HepG2 (cell line): ENCODE data around the gene JMJD1C. TPM values are rescaled to one million over a fixed set of nuclear protein-coding genes. Genes with fewer than 3 reads are reported as not detected.

Experiments
- ATAC-seq: fragments of 200-7000 bp; cut with Tn5 transposase; 3 replicates; pipeline ENCODE4 v1.9.1; 2020; ENCODE audit warnings: mild to moderate bottlenecking, moderate library complexity
- BruUV-seq: library from RNA; stranded (reverse); fragments of 400-500 nt; replicated peaks from 2 replicates; lab custom pipeline; 2021; lab: Mats Ljungman, UMichigan
- CTCF ChIA-PET: fragments of 300-600 bp; formaldehyde crosslinking; extraction: SDS; loops from one replicate; lab custom pipeline; 2021; ENCODE audit warnings: low total read pairs, inconsistent platforms, low intra/inter-chr PET ratio; lab: Yijun Ruan, JAX
- POLR2A ChIA-PET: fragments of 350-600 bp; sonication (Branson Sonifier 250); formaldehyde crosslinking; loops from one replicate; lab custom pipeline; 2020; ENCODE audit warnings: antibody characterized with exemption, inconsistent platforms; lab: Yijun Ruan, JAX
- DNase-seq: peaks from one replicate; pipeline ENCODE4 v3.0.0-alpha.2; 2015; ENCODE audit warnings: low spot score
- FAIRE-seq: peaks from 3 replicates; lab custom pipeline; 2011; peaks lifted over from hg19 to GRCh38; lab: Jason Lieb, UNC
- H2AFZ ChIP-seq: one replicate; pipeline ENCODE4 v1.6.1; 2011; ENCODE audit warnings: low read length, inconsistent platforms
- H3K27ac ChIP-seq: fragments of 300-600 bp; 3 replicates; pipeline ENCODE4 v1.8.0; 2011; ENCODE audit warnings: mixed run types, mild to moderate bottlenecking, mixed read lengths, low read length, inconsistent platforms; ENCODE audit not compliant: insufficient read depth; ENCODE audit errors: extremely low read length
- H3K27me3 ChIP-seq, 2 experiments: fragments of 200-600 bp in 1 of 2; 2 replicates in 1 of 2; 3 replicates in 1 of 2; pipeline versions ENCODE4 v1.6.0 to v1.8.0; 2011; ENCODE audit warnings: low read length in 2 of 2, mild to moderate bottlenecking in 2 of 2, moderate library complexity in 2 of 2, inconsistent platforms in 1 of 2; ENCODE audit not compliant: insufficient read depth in 2 of 2, control insufficient read depth in 1 of 2
- H3K36me3 ChIP-seq, 2 experiments: fragments of 200-600 bp in 1 of 2; replicated peaks in 1 of 2; 2 replicates in 1 of 2; 3 replicates in 1 of 2; pipeline versions ENCODE4 v1.5.1 to v1.8.0; 2011; ENCODE audit warnings: low read length in 2 of 2, inconsistent platforms in 1 of 2; ENCODE audit not compliant: insufficient read depth in 2 of 2, control insufficient read depth in 1 of 2
- H3K4me1 ChIP-seq: 2 replicates; pipeline ENCODE4 v1.5.1; 2012; ENCODE audit warnings: low read length, inconsistent platforms; ENCODE audit not compliant: insufficient read depth
- H3K4me2 ChIP-seq: 2 replicates; pipeline ENCODE4 v1.6.0; 2011; ENCODE audit warnings: low read depth, low read length, inconsistent platforms
- H3K4me3 ChIP-seq, 3 experiments: fragments of 200-600 bp in 1 of 3; sonication (generic), shearing (Covaris generic) in 1 of 3; replicated peaks in 1 of 3; 2 replicates each; pipeline ENCODE4 v1.5.1; 2011 to 2016; ENCODE audit warnings: low read length in 3 of 3, inconsistent platforms in 2 of 3, low read depth in 2 of 3, mild to moderate bottlenecking in 2 of 3, control low read depth in 1 of 3, mixed read lengths in 1 of 3; ENCODE audit not compliant: insufficient read depth in 1 of 3
- H3K79me2 ChIP-seq: one replicate; pipeline ENCODE4 v1.6.1; 2011; ENCODE audit warnings: low read length, inconsistent platforms; ENCODE audit not compliant: insufficient read depth
- H3K9ac ChIP-seq: 2 replicates; pipeline ENCODE4 v1.6.0; 2011; ENCODE audit warnings: mild to moderate bottlenecking, low read depth, low read length, inconsistent platforms; ENCODE audit not compliant: insufficient read depth
- H3K9me3 ChIP-seq: 2 replicates; pipeline ENCODE4 v1.5.1; 2012; ENCODE audit warnings: mild to moderate bottlenecking, low read length
- H4K20me1 ChIP-seq: 2 replicates; pipeline ENCODE4 v1.6.0; 2011; ENCODE audit warnings: inconsistent platforms, mild to moderate bottlenecking, low read length, moderate library complexity; ENCODE audit not compliant: insufficient read depth
- CBX5 ChIP-seq: sonication (generic); formaldehyde crosslinking; IDR thresholded peaks from 2 replicates; pipeline ENCODE4 v1.4.0; 2020; ENCODE audit warnings: missing genetic modification reagents, borderline replicate concordance
- FOXC1 ChIP-seq: sonication (generic); formaldehyde crosslinking; IDR thresholded peaks from 2 replicates; pipeline ENCODE4 v1.8.0; 2022; ENCODE audit warnings: mild to moderate bottlenecking, missing genetic modification reagents, borderline replicate concordance
- IRX3 ChIP-seq: sonication (generic); formaldehyde crosslinking; IDR thresholded peaks from 2 replicates; pipeline ENCODE4 v1.8.1; 2023; ENCODE audit warnings: mild to moderate bottlenecking, low read depth, missing genetic modification reagents, borderline replicate concordance
- JUN ChIP-seq: sonication (generic); formaldehyde crosslinking; IDR thresholded peaks from 2 replicates; pipeline ENCODE4 v1.4.0; 2020; ENCODE audit warnings: mild to moderate bottlenecking, missing genetic modification reagents
- MAZ ChIP-seq, 2 experiments: sonication (generic) in 1 of 2; formaldehyde crosslinking in 1 of 2; IDR thresholded peaks; 2 replicates each; pipeline versions ENCODE4 v1.5.0 to v1.6.1; 2012 to 2020; ENCODE audit warnings: low read depth in 2 of 2, mild to moderate bottlenecking in 2 of 2, borderline replicate concordance in 1 of 2, improper control_type of control experiment in 1 of 2, low read length in 1 of 2, missing genetic modification reagents in 1 of 2, moderate library complexity in 1 of 2
- ZFP36 ChIP-seq: fragments of 150-350 bp; IDR thresholded peaks from 2 replicates; pipeline ENCODE4 v1.6.1; 2018; ENCODE audit warnings: borderline replicate concordance, low read length, low read depth; ENCODE audit not compliant: partially characterized antibody
- ZNF180 ChIP-seq: sonication (generic); formaldehyde crosslinking; IDR thresholded peaks from 2 replicates; pipeline ENCODE4 v1.4.0; 2020; ENCODE audit warnings: low read depth, missing genetic modification reagents, borderline replicate concordance
- ZNF367 ChIP-seq: sonication (generic); formaldehyde crosslinking; IDR thresholded peaks from 2 replicates; pipeline ENCODE4 v1.4.0; 2020; ENCODE audit warnings: missing genetic modification reagents, borderline replicate concordance
- ZNF460 ChIP-seq: sonication (generic); formaldehyde crosslinking; IDR thresholded peaks from 2 replicates; pipeline ENCODE4 v1.5.1; 2020; ENCODE audit warnings: missing genetic modification reagents, mild to moderate bottlenecking, borderline replicate concordance
- ZNF629 ChIP-seq: sonication (generic); formaldehyde crosslinking; conservative IDR thresholded peaks from 2 replicates; pipeline ENCODE4 v1.5.0; 2020; ENCODE audit warnings: missing genetic modification reagents
- ZNF678 ChIP-seq: sonication (generic); formaldehyde crosslinking; IDR thresholded peaks from 2 replicates; pipeline ENCODE4 v1.4.0; 2020; ENCODE audit warnings: mild to moderate bottlenecking, missing genetic modification reagents
- ZSCAN31 ChIP-seq: sonication (generic); formaldehyde crosslinking; IDR thresholded peaks from 2 replicates; pipeline ENCODE4 v1.5.0; 2020; ENCODE audit warnings: low read depth, mild to moderate bottlenecking, missing genetic modification reagents
- WGBS: methylation state at CpG from one replicate; pipeline ENCODE4 v1.1.6; 2017; ENCODE audit warnings: low lambda C conversion rate; 5-methylcytosine and 5-hydroxymethylcytosine counted together
- in situ Hi-C: cut with HindIII; loops from 2 replicates; pipeline ENCODE4 v1.10.0; 2017; ENCODE audit warnings: low pct_unique_long_range_greater_than_20kb; ENCODE audit not compliant: extremely low pct_ligation_motif_present
- intact Hi-C: fragments of 100-400 bp; cut with micrococcal nuclease; formaldehyde crosslinking; loops from one replicate; pipeline ENCODE4 v1.10.0; 2022; ENCODE audit not compliant: unreplicated experiment
- polyA plus RNA-seq, 8 experiments: library from polyadenylated mRNA; depleted of rRNA in 3 of 8; stranded (reverse) in 7 of 8; unstranded in 1 of 8; fragments of >200 nt; fragmentation: Illumina TruSeq in 4 of 8; extraction: Trizol in 4 of 8; gene quantifications; 2 replicates each; pipeline versions ENCODE4 v1.2.1 to v1.2.3, GENCODE V29; 2011 to 2016; ENCODE audit warnings: low read depth in 4 of 8, missing spikeins in 1 of 8, mixed read lengths in 1 of 8; ENCODE audit not compliant: insufficient read depth in 1 of 8
- total RNA-seq, 5 experiments: library from RNA; depleted of rRNA; stranded (reverse); fragments of >200 nt; fragmentation: Illumina TruSeq; extraction: Trizol; gene quantifications; 2 replicates each; pipeline ENCODE4 v1.2.3, GENCODE V29; 2016; ENCODE audit warnings: low read depth in 1 of 5
- TF ChIP-seq, protein P1 (sequence below): sonication (generic); formaldehyde crosslinking; IDR thresholded peaks from 2 replicates; pipeline ENCODE4 v1.4.0; 2020; ENCODE audit warnings: missing genetic modification reagents, mild to moderate bottlenecking, borderline replicate concordance
- TF ChIP-seq, protein P2 (sequence below): sonication (generic); formaldehyde crosslinking; IDR thresholded peaks from 2 replicates; pipeline ENCODE4 v1.4.0; 2020; ENCODE audit warnings: missing genetic modification reagents, borderline replicate concordance
- TF ChIP-seq, protein P3 (sequence below): sonication (generic); formaldehyde crosslinking; conservative IDR thresholded peaks from 2 replicates; pipeline ENCODE4 v1.8.1; 2023; ENCODE audit warnings: missing genetic modification reagents

Gene JMJD1C
- total and polyA plus RNA-seq, 2 of the 13 experiments (the other 11 are each of a cell fraction or from before 2014, with no cell fraction given) = 42.3 to 42.7 TPM

DNA sequence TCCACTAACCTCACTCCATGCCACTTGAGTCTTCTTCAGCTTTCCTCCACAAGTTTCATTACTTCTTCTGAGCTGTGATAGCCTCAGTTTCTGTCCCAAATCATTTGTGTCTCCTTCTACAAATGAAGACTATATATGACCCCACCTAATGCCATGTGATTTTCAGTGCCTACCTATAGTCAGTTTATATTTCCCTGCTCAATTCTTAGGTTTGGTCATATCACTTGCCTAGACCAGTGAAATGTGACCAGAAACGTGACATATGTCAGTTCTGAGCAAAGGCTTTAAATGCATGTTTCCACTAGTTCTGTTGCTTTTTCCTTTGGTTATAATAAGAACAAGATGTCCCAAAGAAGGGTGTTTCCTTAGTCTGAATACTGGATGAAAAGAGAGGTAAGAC, 30.8 kb upstream of the JMJD1C start:
- Histone ChIP-seq H3K79me2 (peaks cover 80% of the 10 kb centered on the region), H3K27ac (no peak overlapping the region), H3K27me3 (no peaks in the 10 kb centered on the region), H3K4me1 (peaks cover 49% of the 10 kb centered on the region), H3K9ac (no peak overlapping the region), H3K4me3 (no peak overlapping the region), H3K4me2 (no peak overlapping the region), H2AFZ (no peak overlapping the region), H3K36me3 (peaks cover 0 to 5% of the 10 kb centered on the region in 2 experiments; a peak in 1 of 5 replicates), H4K20me1 (no peaks in the 10 kb centered on the region; the same call in 1 of the 2 replicates), H3K9me3 (no peaks in the 10 kb centered on the region)
- FAIRE-seq (peak; percentile 8), ATAC-seq (no peak), DNase-seq (no peak)
- 96% methylated on average over 1 of the region's 1 CpG for WGBS
- intact Hi-C loops (no loop called here), in situ Hi-C loops (no loop called here)
- BruUV-seq = no TSS peak
- ChIA-PET POLR2A (no interaction called here), CTCF (no interaction called here)
- TF ChIP-seq ZNF629 (CRISPR knock-in tag) (no peak), FOXC1 (CRISPR knock-in tag) (no peak), JUN (CRISPR knock-in tag) (no peak), IRX3 (no peak), ZNF367 (CRISPR knock-in tag) (no peak), MAZ (IDR thresholded peaks at IDR 0.05; ENCODE audit: borderline replicate concordance, low read depth, low read length) (no peak), MAZ (CRISPR knock-in tag; IDR thresholded peaks at IDR 0.05; ENCODE audit: low read depth) (no peak), ZNF460 (CRISPR knock-in tag) (no peak), ZNF678 (no peak), ZSCAN31 (no peak), ZNF180 (CRISPR knock-in tag) (no peak), ZFP36 (no peak), CBX5 (no peak)
- TF ChIP-seq, protein P1, sequence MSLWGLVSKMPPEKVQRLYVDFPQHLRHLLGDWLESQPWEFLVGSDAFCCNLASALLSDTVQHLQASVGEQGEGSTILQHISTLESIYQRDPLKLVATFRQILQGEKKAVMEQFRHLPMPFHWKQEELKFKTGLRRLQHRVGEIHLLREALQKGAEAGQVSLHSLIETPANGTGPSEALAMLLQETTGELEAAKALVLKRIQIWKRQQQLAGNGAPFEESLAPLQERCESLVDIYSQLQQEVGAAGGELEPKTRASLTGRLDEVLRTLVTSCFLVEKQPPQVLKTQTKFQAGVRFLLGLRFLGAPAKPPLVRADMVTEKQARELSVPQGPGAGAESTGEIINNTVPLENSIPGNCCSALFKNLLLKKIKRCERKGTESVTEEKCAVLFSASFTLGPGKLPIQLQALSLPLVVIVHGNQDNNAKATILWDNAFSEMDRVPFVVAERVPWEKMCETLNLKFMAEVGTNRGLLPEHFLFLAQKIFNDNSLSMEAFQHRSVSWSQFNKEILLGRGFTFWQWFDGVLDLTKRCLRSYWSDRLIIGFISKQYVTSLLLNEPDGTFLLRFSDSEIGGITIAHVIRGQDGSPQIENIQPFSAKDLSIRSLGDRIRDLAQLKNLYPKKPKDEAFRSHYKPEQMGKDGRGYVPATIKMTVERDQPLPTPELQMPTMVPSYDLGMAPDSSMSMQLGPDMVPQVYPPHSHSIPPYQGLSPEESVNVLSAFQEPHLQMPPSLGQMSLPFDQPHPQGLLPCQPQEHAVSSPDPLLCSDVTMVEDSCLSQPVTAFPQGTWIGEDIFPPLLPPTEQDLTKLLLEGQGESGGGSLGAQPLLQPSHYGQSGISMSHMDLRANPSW (CRISPR knock-in tag) = no peak
- TF ChIP-seq, protein P2, sequence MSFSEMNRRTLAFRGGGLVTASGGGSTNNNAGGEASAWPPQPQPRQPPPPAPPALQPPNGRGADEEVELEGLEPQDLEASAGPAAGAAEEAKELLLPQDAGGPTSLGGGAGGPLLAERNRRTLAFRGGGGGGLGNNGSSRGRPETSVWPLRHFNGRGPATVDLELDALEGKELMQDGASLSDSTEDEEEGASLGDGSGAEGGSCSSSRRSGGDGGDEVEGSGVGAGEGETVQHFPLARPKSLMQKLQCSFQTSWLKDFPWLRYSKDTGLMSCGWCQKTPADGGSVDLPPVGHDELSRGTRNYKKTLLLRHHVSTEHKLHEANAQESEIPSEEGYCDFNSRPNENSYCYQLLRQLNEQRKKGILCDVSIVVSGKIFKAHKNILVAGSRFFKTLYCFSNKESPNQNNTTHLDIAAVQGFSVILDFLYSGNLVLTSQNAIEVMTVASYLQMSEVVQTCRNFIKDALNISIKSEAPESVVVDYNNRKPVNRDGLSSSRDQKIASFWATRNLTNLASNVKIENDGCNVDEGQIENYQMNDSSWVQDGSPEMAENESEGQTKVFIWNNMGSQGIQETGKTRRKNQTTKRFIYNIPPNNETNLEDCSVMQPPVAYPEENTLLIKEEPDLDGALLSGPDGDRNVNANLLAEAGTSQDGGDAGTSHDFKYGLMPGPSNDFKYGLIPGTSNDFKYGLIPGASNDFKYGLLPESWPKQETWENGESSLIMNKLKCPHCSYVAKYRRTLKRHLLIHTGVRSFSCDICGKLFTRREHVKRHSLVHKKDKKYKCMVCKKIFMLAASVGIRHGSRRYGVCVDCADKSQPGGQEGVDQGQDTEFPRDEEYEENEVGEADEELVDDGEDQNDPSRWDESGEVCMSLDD (CRISPR knock-in tag) = no peak
- TF ChIP-seq, protein P3, sequence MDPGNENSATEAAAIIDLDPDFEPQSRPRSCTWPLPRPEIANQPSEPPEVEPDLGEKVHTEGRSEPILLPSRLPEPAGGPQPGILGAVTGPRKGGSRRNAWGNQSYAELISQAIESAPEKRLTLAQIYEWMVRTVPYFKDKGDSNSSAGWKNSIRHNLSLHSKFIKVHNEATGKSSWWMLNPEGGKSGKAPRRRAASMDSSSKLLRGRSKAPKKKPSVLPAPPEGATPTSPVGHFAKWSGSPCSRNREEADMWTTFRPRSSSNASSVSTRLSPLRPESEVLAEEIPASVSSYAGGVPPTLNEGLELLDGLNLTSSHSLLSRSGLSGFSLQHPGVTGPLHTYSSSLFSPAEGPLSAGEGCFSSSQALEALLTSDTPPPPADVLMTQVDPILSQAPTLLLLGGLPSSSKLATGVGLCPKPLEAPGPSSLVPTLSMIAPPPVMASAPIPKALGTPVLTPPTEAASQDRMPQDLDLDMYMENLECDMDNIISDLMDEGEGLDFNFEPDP (CRISPR knock-in tag) = no peak
